Skeletal muscle satellite cell (primary cell): ENCODE results near the gene GNAI2.

Experiments
- H3K27me3 ChIP-seq: 2 replicates; pipeline ENCODE4 v1.7.0; 2013; ENCODE audit warnings: low read length; ENCODE audit not compliant: control insufficient read depth, insufficient read depth
- H3K36me3 ChIP-seq: 2 replicates; pipeline ENCODE4 v1.7.0; 2013; ENCODE audit warnings: mild to moderate bottlenecking, control low read depth, low read length; ENCODE audit not compliant: insufficient read depth
- H3K4me1 ChIP-seq: 2 replicates; pipeline ENCODE4 v1.7.0; 2013; ENCODE audit warnings: low read length; ENCODE audit not compliant: control insufficient read depth, insufficient read depth
- H3K4me2 ChIP-seq: 2 replicates; pipeline ENCODE4 v1.7.0; 2013; ENCODE audit warnings: mild to moderate bottlenecking, low read length
- H3K4me3 ChIP-seq: 2 replicates; pipeline ENCODE4 v1.7.0; 2013; ENCODE audit warnings: low read length
- H3K9ac ChIP-seq: 2 replicates; pipeline ENCODE4 v1.7.0; 2013; ENCODE audit warnings: mild to moderate bottlenecking, low read depth, low read length, moderate library complexity
- H3K9me3 ChIP-seq: replicated peaks from 2 replicates; pipeline ENCODE4 v1.7.0; 2013; ENCODE audit warnings: mild to moderate bottlenecking, control low read depth, low read length

Gene GNAI2

DNA sequence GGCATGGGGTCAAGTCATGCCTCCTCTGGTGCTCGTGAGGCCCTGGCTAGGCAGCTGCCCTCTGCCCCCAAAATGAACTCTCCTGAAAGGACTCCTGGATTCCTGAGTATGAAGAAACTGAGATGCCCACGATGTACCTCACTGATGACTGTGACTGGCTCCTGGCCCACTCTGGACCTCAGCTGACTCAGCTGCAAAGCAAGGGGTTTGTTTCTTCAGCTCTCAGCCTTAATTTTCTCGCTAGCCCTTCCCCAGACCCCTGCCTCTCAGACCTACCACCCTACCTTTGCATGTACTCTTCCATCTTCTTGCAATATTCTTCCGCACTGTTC, 5.2 kb upstream of the GNAI2 start:
- H3K4me2 ChIP-seq, result no peak overlapping the region
- no peaks in the 10 kb centered on the region for H3K9me3 ChIP-seq
- no peak overlapping the region for H3K4me3 ChIP-seq
- H3K9ac ChIP-seq, result no peak overlapping the region
- H3K36me3 ChIP-seq, result no peaks in the 10 kb centered on the region
- peaks cover 23% of the 10 kb centered on the region for H3K4me1 ChIP-seq
- H3K27me3 ChIP-seq, result no peaks in the 10 kb centered on the region

DNA sequence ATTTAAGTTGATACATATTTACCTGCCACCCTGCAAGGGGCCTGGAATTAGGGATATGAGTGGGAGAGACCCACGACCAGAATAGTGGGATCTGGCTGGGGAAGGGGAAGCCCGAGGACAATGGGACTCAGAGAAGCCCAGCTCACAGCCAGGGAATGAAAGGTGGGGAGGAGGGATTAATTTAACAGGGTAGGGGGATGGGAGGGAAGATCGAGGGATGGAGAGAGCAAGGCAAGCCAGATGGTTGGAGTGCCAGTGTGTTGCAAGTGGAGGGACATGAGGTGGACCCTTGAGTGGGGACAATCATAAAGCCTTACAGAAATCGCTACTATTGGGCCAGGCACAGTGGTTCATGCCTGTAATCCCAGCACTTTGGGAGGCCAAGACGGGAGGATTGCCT, 4.4 kb upstream of the GNAI2 start:
- no peak overlapping the region for H3K9ac ChIP-seq
- H3K9me3 ChIP-seq, result no peaks in the 10 kb centered on the region
- no peaks in the 10 kb centered on the region for H3K27me3 ChIP-seq
- H3K36me3 ChIP-seq, result no peaks in the 10 kb centered on the region
- H3K4me2 ChIP-seq, result no peak overlapping the region
- H3K4me1 ChIP-seq, result peaks cover 20% of the 10 kb centered on the region
- no peak overlapping the region for H3K4me3 ChIP-seq

DNA sequence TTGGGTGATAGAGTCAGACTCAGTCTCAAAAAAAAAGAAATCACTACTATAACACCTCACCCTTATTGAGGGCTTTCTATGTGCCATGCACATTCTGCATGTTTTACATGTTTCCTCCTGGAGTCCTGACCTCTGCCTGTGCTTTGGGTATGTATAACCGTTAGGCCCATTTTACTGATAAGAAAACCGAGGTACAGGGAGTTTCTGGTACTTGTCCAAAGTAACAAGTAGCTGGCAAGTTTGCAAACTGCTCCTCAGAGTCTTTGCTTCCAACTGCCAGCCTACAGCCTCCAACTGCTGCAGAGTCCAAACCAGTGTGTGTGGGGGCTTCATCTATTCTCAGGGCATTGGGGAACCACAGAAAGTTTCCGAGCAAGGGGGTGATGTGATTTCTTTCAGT, 3.7 kb upstream of the GNAI2 start:
- no peak overlapping the region for H3K4me2 ChIP-seq
- no peaks in the 10 kb centered on the region for H3K27me3 ChIP-seq
- H3K36me3 ChIP-seq, result no peaks in the 10 kb centered on the region
- no peak overlapping the region for H3K4me3 ChIP-seq
- H3K4me1 ChIP-seq, result peaks cover 14% of the 10 kb centered on the region
- no peaks in the 10 kb centered on the region for H3K9me3 ChIP-seq
- no peak overlapping the region for H3K9ac ChIP-seq

DNA sequence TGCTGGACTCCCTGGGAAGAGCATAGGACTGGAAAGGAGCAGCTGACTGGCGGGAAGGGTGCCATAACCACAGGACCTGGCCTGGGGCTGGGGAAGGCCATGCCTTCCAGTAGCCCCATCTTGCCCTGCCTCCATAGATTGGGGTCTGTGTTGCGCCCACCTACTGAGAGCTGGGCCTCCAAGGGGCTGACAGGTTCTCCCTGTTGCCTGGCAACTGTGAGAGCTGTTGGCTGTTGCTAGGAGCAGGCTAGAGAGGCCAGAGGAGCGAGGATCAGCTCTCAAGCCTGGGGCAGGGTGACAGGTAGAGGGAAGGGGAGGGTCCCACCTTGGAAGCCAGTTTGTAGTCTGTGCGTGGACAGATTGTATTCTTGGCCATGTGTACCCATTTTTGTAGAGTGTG, 2.8 kb upstream of the GNAI2 start:
- Histone ChIP-seq H3K9ac (no peak overlapping the region), H3K4me2 (no peak overlapping the region), H3K9me3 (no peaks in the 10 kb centered on the region), H3K27me3 (no peaks in the 10 kb centered on the region), H3K4me3 (no peak overlapping the region), H3K4me1 (peaks cover 9% of the 10 kb centered on the region), H3K36me3 (no peaks in the 10 kb centered on the region)

DNA sequence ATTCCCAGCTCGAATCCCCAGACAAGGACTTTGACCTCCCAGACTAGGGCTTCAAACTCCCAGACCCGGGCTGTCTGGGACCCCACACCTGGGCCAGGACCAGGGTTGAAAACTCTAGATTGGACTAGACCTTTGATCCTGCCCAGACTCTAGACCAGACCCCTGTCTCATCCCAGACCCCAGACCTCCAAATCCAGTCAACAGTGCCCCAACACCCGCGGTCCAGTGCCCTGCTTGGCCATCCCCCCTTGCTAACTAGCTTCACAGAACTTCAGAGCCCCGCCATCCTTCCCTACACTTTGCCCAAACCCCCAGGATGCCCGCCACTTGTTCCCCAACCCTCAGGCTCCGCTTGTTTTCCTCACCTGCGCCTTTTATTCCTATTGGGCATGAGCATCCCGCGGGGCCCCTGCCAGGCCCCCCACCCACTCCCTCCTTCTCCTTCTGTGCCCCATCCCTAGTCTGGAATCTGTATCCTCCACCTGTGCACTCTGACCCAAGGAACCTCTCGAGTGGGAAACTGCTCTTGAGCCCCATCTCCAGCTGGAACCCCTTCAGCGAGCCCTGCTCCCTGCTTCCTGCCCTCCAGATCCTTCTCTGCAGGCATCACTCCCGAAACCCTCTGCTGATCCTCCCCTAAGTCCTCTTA, 604 bp downstream of the GNAI2 start:
- Histone ChIP-seq H3K36me3 (peaks cover 12% of the 10 kb centered on the region), H3K4me3 (peak overlapping the region; percentile 82), H3K27me3 (no peaks in the 10 kb centered on the region), H3K4me2 (peak overlapping the region; percentile 98), H3K4me1 (peaks cover 23% of the 10 kb centered on the region), H3K9ac (peak overlapping the region; percentile 92), H3K9me3 (no peaks in the 10 kb centered on the region)

DNA sequence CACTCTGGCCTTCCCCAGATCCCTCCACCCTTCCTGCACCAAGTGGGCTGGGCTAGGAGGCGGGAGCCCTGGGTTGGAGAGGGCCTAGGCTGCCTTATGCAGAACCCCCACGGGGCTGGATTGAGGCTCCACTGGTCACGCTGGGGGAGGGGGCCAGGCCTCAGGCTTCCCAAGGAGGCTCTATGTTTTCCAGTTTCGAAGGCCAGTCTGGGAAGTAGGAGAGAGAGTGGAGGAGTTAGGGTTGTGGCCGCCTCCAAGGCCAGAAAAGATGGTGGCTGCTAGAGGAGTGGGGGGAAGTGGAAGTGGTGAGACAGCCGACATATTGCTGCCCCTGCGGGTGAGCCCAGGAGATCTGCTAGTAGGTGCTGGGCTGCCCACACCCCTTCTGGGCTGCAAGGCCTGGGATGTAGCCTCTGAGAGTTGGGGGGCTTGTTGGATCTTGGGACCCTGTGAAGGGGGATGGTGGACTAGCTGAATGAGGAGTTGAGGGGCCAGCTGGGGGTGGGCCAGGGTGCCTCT, 1.2 kb downstream of the GNAI2 start:
- peak overlapping the region; percentile 98 for H3K4me2 ChIP-seq
- H3K4me1 ChIP-seq, result peaks cover 28% of the 10 kb centered on the region
- H3K4me3 ChIP-seq, result peak overlapping the region; percentile 82
- no peaks in the 10 kb centered on the region for H3K27me3 ChIP-seq
- peaks cover 14% of the 10 kb centered on the region for H3K36me3 ChIP-seq
- no peaks in the 10 kb centered on the region for H3K9me3 ChIP-seq
- peak overlapping the region; percentile 92 for H3K9ac ChIP-seq

DNA sequence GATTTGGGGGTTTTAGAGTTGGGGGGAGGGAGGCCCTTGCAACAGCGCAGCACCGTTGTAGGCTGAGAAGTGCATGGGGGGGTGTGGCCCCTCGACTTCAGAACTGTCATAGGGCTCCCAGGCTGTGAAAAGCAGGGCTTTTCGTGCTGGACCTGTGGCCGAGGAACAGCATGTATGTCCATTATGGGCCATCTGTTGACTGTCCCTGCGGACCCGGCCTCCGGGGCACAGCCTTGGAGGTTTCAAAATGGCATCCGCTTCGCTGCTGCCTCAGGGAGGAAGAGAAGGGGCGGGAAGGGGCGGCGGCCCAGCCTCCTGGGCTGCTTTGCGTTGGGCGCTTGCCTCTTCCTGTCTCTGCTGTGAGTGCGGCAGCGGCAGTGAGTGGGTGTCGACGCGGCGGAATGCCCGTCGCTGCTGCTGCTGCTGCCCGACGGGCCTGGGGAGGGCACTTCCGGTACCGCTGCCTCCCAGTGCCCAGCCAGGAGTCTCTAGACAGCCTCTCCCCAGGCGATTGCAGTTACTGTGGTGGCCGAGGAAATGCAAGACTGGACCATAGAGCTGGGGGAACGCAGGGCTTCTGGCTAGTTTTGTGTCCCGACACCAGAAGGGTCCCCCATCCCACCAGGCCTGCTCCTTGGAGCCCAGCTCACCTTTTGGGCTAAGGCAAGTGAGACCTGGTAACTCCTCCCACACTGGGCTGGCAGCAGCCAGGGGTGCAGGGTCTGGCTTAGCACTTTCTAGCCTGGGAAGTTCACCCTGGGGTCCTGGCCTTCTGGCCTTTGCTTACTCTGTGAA, 1.9 kb downstream of the GNAI2 start:
- Histone ChIP-seq H3K27me3 (no peaks in the 10 kb centered on the region), H3K4me2 (peak overlapping the region; percentile 98), H3K9ac (peak overlapping the region; percentile 92), H3K9me3 (no peaks in the 10 kb centered on the region), H3K36me3 (peaks cover 14% of the 10 kb centered on the region), H3K4me1 (peaks cover 36% of the 10 kb centered on the region), H3K4me3 (peak overlapping the region; percentile 82)

DNA sequence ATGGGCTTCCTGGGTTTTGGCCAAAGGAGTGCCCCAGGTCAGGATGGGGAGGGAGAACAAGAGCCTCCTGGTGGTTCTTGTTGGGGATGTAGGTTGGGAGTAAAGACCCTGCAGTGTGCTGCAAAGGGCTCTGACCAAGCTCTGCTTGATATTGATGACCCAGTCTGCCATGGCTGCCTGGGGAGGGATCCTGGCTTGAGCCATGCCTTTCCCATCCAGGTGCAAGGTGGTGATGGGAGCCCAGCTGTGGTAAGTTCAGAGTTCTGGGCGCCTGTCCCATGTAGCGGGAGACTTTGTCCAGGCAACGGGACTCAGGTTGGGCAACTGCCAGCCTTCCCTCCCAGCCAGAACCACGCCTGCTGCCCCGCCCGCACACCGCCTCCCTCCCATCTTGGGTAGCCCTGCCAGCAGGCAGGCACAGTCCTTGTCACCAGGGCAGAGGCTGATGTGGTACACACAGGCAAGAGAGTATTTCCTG, 2.6 kb downstream of the GNAI2 start:
- peak overlapping the region; percentile 98 for H3K4me2 ChIP-seq
- H3K9ac ChIP-seq, result peak overlapping the region; percentile 92
- H3K27me3 ChIP-seq, result no peaks in the 10 kb centered on the region
- H3K36me3 ChIP-seq, result peaks cover 17% of the 10 kb centered on the region
- H3K4me1 ChIP-seq, result peaks cover 42% of the 10 kb centered on the region
- no peaks in the 10 kb centered on the region for H3K9me3 ChIP-seq
- H3K4me3 ChIP-seq, result peak overlapping the region; percentile 82

DNA sequence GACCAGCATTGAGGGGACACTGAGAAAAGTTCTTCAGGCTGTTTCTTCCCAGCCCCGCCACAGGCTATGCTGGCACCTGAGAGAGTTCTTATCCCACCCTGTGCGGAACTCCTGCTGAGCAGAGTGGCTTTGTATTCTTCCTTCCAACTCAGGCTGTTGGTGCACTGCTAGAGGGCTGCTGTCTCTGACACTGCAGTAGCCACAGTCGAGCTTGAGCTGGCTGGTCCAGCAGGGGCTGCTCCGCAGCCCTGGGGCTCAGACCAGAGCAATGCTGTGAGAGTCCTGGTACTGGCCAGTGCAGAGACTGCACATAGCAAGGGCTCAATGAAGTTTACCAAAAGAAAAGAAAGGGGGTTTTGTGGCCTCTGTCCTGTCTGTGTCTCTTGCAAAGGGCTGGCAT, 3.6 kb downstream of the GNAI2 start:
- H3K27me3 ChIP-seq, result no peaks in the 10 kb centered on the region
- H3K9me3 ChIP-seq, result no peaks in the 10 kb centered on the region
- no peak overlapping the region for H3K9ac ChIP-seq
- H3K4me3 ChIP-seq, result no peak overlapping the region
- H3K36me3 ChIP-seq, result peaks cover 22% of the 10 kb centered on the region
- H3K4me1 ChIP-seq, result peaks cover 48% of the 10 kb centered on the region
- H3K4me2 ChIP-seq, result peak overlapping the region; percentile 14

DNA sequence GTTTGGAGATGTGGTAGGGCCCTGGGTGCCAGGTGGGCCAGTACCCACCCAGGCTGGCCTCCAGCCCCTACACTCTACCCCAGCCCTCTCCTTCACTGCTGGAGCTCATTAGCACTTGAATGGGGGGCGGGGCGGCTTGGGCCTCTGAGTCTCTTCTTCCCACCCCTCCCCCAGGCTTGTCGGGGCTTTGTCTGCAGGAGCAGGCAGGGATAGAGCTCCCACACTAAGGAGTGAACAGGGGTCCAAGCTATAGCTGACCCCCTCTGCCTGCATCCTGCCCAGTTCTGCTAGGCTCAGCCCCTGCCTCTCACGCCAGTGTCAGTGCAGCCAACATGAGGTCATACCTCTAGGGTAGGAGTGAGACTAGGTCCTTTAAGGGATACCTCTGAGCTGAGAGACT, 5.2 kb downstream of the GNAI2 start:
- H3K4me2 ChIP-seq, result no peak overlapping the region
- peaks cover 25% of the 10 kb centered on the region for H3K36me3 ChIP-seq
- peak overlapping the region; percentile 8 for H3K9ac ChIP-seq
- H3K4me1 ChIP-seq, result peaks cover 57% of the 10 kb centered on the region
- H3K27me3 ChIP-seq, result no peaks in the 10 kb centered on the region
- H3K9me3 ChIP-seq, result no peaks in the 10 kb centered on the region
- no peak overlapping the region for H3K4me3 ChIP-seq

DNA sequence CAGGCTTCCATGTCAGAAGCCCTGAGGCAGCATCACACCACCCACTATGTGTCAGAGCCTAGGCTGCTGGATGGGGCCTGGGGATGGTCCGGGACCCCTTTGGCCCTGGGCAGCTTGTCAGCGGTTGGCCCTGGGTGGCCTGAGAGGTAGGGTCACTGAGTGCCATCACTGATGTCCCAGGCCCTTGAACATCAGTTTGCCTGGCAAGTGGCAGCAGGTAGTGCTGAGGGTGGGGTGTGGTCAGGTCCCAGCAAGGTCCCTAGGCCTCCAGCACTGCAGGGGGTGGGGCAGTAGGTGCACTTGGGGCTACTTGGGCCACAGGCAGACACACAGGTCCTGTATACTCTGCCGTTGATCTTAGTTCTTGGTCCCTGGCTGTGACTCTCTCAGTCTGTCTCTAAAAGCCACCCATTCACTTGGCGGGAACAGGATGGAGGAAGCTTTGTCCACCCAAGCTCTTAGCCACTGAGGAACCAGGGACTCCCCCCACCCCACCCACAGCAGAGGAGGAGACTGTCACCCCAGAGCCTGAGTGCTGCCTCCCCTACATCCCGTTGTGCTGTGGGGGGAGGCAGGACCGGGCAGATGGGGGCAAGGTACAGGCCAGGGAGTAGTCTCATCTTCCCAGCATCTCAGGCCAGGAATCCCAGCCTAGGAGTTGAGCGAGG, 5.8 kb downstream of the GNAI2 start:
- Histone ChIP-seq H3K9me3 (no peaks in the 10 kb centered on the region), H3K9ac (peak overlapping the region; percentile 8), H3K4me2 (no peak overlapping the region), H3K27me3 (no peaks in the 10 kb centered on the region), H3K4me1 (peaks cover 64% of the 10 kb centered on the region), H3K36me3 (peaks cover 25% of the 10 kb centered on the region), H3K4me3 (no peak overlapping the region)
